ENCODE measurements around the gene STRIP2.

DNA sequence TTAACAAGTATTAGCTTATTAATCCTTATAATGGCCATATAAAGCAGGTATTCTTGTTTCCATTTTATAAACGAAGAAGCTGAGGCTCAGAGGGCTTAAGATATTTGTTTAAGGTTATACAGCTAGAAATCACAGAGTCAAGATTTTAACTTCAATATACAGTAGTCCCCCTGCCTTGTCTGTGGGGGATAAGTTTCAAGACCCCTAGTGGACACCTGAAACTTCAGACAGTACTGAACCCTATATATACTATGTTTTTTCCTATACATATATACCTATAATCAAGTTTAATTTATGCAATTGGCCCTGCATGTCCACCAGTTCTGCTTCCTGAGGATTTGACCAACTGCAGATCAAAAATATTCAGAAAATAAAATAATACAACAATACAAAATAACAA lies 44.4 kb upstream of the STRIP2 start:
- TF ChIP-seq ZBTB7A (tag by site-specific recombination; IDR thresholded peaks at IDR 0.05; ENCODE audit: low read depth) = no peak
- TF ChIP-seq, protein P1, sequence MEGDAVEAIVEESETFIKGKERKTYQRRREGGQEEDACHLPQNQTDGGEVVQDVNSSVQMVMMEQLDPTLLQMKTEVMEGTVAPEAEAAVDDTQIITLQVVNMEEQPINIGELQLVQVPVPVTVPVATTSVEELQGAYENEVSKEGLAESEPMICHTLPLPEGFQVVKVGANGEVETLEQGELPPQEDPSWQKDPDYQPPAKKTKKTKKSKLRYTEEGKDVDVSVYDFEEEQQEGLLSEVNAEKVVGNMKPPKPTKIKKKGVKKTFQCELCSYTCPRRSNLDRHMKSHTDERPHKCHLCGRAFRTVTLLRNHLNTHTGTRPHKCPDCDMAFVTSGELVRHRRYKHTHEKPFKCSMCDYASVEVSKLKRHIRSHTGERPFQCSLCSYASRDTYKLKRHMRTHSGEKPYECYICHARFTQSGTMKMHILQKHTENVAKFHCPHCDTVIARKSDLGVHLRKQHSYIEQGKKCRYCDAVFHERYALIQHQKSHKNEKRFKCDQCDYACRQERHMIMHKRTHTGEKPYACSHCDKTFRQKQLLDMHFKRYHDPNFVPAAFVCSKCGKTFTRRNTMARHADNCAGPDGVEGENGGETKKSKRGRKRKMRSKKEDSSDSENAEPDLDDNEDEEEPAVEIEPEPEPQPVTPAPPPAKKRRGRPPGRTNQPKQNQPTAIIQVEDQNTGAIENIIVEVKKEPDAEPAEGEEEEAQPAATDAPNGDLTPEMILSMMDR (tag by site-specific recombination; IDR thresholded peaks at IDR 0.05) = no peak
- no peak for TF ChIP-seq ZNF248 (tag by site-specific recombination; IDR thresholded peaks at IDR 0.05)
- no peak for TF ChIP-seq ZNF830 (tag by site-specific recombination; IDR thresholded peaks at IDR 0.05; ENCODE audit: low read depth)
- TF ChIP-seq ZNF121 (tag by site-specific recombination; IDR thresholded peaks at IDR 0.05) = no peak
- TF ChIP-seq, protein P2, sequence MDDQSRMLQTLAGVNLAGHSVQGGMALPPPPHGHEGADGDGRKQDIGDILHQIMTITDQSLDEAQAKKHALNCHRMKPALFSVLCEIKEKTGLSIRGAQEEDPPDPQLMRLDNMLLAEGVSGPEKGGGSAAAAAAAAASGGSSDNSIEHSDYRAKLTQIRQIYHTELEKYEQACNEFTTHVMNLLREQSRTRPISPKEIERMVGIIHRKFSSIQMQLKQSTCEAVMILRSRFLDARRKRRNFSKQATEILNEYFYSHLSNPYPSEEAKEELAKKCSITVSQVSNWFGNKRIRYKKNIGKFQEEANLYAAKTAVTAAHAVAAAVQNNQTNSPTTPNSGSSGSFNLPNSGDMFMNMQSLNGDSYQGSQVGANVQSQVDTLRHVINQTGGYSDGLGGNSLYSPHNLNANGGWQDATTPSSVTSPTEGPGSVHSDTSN (CRISPR knock-in tag; IDR thresholded peaks at IDR 0.05) = no peak
- no peak for TF ChIP-seq ZNF157 (tag by site-specific recombination; IDR thresholded peaks at IDR 0.05)
- TF ChIP-seq ZNF548 (tag by site-specific recombination; IDR thresholded peaks at IDR 0.05) = no peak
- TF ChIP-seq, protein P3, sequence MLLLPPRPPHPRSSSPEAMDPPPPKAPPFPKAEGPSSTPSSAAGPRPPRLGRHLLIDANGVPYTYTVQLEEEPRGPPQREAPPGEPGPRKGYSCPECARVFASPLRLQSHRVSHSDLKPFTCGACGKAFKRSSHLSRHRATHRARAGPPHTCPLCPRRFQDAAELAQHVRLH (tag by site-specific recombination; IDR thresholded peaks at IDR 0.05) = no peak
- TF ChIP-seq ZNF114 (tag by site-specific recombination; IDR thresholded peaks at IDR 0.05) = no peak
- no peak for TF ChIP-seq SALL2 (tag by site-specific recombination; IDR thresholded peaks at IDR 0.05; ENCODE audit: borderline replicate concordance)

Data from HEK293 (cell line).